ENCODE measurements around the gene TPBGL.

DNA sequence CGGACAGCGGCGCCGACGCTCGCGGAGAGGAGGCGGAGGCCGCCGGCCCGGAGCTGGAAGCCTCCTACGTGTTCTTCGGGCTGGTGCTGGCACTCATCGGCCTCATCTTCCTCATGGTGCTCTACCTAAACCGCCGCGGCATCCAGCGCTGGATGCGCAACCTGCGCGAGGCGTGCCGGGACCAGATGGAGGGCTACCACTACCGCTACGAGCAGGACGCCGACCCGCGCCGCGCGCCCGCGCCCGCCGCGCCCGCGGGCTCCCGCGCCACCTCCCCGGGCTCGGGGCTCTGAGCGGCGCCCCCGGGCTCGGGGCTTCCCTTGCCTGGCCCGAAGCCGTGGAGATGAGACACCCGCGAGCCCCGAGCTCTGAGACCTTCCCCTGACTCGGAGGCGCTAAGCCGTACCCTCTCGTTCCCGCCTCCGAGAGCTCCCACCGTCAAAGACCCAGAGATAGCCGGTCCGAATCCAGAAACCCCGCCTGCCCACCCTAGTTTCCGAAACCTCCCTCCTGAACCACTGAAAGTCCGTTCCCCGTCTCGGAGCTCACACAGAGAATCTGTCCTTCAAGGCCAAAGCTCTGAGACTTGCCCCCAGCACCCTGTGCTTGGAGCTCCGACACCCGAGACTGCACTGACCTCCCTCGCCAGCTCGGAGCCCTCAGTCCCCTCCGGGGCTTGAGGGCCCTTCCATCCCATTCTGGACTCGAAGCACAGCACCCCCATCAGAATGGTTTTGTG lies 1.5 kb downstream of the TPBGL start:
- TF ChIP-seq, protein P1, sequence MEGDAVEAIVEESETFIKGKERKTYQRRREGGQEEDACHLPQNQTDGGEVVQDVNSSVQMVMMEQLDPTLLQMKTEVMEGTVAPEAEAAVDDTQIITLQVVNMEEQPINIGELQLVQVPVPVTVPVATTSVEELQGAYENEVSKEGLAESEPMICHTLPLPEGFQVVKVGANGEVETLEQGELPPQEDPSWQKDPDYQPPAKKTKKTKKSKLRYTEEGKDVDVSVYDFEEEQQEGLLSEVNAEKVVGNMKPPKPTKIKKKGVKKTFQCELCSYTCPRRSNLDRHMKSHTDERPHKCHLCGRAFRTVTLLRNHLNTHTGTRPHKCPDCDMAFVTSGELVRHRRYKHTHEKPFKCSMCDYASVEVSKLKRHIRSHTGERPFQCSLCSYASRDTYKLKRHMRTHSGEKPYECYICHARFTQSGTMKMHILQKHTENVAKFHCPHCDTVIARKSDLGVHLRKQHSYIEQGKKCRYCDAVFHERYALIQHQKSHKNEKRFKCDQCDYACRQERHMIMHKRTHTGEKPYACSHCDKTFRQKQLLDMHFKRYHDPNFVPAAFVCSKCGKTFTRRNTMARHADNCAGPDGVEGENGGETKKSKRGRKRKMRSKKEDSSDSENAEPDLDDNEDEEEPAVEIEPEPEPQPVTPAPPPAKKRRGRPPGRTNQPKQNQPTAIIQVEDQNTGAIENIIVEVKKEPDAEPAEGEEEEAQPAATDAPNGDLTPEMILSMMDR (IDR thresholded peaks at IDR 0.05 in 8 of 11, conservative IDR thresholded peaks at IDR 0.05 in 3 of 11) = peak in 5 of 11 experiments; percentile 1 to 52 (median 14)
- no peak for TF ChIP-seq POLR2A (IDR thresholded peaks at IDR 0.05)
